Measurements from ENCODE around the gene AGBL4.
"Not testable (repeated sequence)": the region's sequence is repeated elsewhere in the genome, so short reads cannot be mapped to it uniquely, and the experiment has no call there.

The AGBL4 gene

GRCh38 chr1:49045371-49045770 is 978.4 kb downstream of the AGBL4 start:
- TF ChIP-seq CTCF (IDR thresholded peaks at IDR 0.05; ENCODE audit: control extremely low read depth, extremely low read depth, low read depth, missing control alignments): no peak
- ChIA-PET CTCF (interaction anchor here (1.2 kb wide), 1 partner anchor 9 kb away, joined by 3 read pairs; no protein-coding TSS in a partner anchor), POLR2A (no interaction called here)
- DNase-seq (ENCODE audit: extremely low spot score): no peak

GRCh38 chr1:49036700-49037099 is 987.1 kb downstream of the AGBL4 start:
- no peak for DNase-seq (ENCODE audit: extremely low spot score)
- POLR2A ChIA-PET: no interaction called here
- CTCF ChIA-PET: interaction anchor here (1.0 to 1.9 kb wide), 2 partner anchors 11 to 18 kb away, joined by 3 to 6 read pairs; no protein-coding TSS in a partner anchor
- no peak for TF ChIP-seq CTCF (IDR thresholded peaks at IDR 0.05; ENCODE audit: control extremely low read depth, extremely low read depth, low read depth, missing control alignments)

- POLR2A ChIA-PET: no interaction called here
- no peak for DNase-seq (ENCODE audit: extremely low spot score)
- CTCF ChIA-PET: interaction anchor here (1.4 to 2.2 kb wide), 2 partner anchors 14 to 67 kb away, joined by 4 to 6 read pairs; no protein-coding TSS in a partner anchor
- TF ChIP-seq CTCF (IDR thresholded peaks at IDR 0.05; ENCODE audit: control extremely low read depth, extremely low read depth, low read depth, missing control alignments): no peak
Observed at GRCh38 chr1:49028396-49028795, 995.4 kb downstream of the AGBL4 start.

- POLR2A ChIA-PET: no interaction called here
- TF ChIP-seq CTCF (IDR thresholded peaks at IDR 0.05; ENCODE audit: control extremely low read depth, extremely low read depth, low read depth, missing control alignments): no peak
- CTCF ChIA-PET: interaction anchor here (0.8 to 2.2 kb wide), 5 partner anchors 10 to 1052 kb away, joined by 3 to 6 read pairs (median 3); no protein-coding TSS in a partner anchor
- DNase-seq (ENCODE audit: extremely low spot score): no peak
Observed at GRCh38 chr1:49026230-49026811, 997.4 kb downstream of the AGBL4 start.

- no peak for DNase-seq (ENCODE audit: extremely low spot score)
- POLR2A ChIA-PET: no interaction called here
- CTCF ChIA-PET: interaction anchor here (0.9 kb wide), 1 partner anchor 1317 kb away, joined by 3 read pairs; no protein-coding TSS in a partner anchor
- TF ChIP-seq CTCF (IDR thresholded peaks at IDR 0.05; ENCODE audit: control extremely low read depth, extremely low read depth, low read depth, missing control alignments): no peak
Observed at GRCh38 chr1:49016030-49016977, 1007.5 kb downstream of the AGBL4 start.

GRCh38 chr1:49013079-49013478 is 1010.7 kb downstream of the AGBL4 start:
- ChIA-PET POLR2A (no interaction called here), CTCF (interaction anchor here (1.3 kb wide), 1 partner anchor 33 kb away, joined by 3 read pairs; no protein-coding TSS in a partner anchor)
- no peak for DNase-seq (ENCODE audit: extremely low spot score)
- no peak for TF ChIP-seq CTCF (IDR thresholded peaks at IDR 0.05; ENCODE audit: control extremely low read depth, extremely low read depth, low read depth, missing control alignments)

GRCh38 chr1:49002981-49003380 is 1020.8 kb downstream of the AGBL4 start:
- DNase-seq (ENCODE audit: extremely low spot score); POLR2A ChIA-PET: not testable (repeated sequence)
- CTCF ChIA-PET: interaction anchor here (1.0 to 1.7 kb wide), 2 partner anchors 23 to 24 kb away, joined by 3 to 4 read pairs; no protein-coding TSS in a partner anchor

All from GM10248 (cell line).